Measurements from ENCODE around the gene ICA1L. TPM values are rescaled to one million over a fixed set of nuclear protein-coding genes. Genes with fewer than 3 reads are reported as not detected.

ICA1L gene
- polyA plus RNA-seq, 1 experiment: 2.4 TPM

DNA sequence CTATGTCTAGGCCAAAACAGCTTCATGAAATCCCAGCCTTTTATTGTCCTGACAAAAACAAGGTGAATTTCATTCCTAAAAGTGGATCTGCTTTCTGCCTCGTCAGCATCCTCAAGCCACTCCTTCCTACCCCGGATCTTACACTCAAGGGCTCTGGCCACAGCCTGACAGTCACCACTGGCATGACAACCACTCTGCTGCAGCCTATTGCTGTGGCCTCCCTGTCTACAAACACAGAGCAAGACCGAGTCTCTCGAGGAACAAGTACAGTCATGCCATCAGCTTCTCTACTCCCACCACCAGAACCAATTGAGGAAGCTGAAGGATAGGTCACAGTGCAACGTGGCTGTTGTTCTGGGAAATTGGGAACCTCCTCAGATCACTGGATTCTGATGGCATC, 106.1 kb downstream of the ICA1L start:
- ChIA-PET CTCF (no interaction called here), POLR2A (no interaction called here)
- Histone ChIP-seq H3K4me3 (ENCODE audit: low read depth, low read length) (no peak overlapping the region), H3K27me3 (ENCODE audit: control insufficient read depth, insufficient read depth, low read length) (no peaks in the 10 kb centered on the region), H3K36me3 (ENCODE audit: control insufficient read depth, insufficient read depth, low read length) (no peaks in the 10 kb centered on the region)
- no peak for TF ChIP-seq CTCF (IDR thresholded peaks at IDR 0.05; ENCODE audit: insufficient read depth, low read depth, low read length)
- no peak for DNase-seq (ENCODE audit: low read depth)

DNA sequence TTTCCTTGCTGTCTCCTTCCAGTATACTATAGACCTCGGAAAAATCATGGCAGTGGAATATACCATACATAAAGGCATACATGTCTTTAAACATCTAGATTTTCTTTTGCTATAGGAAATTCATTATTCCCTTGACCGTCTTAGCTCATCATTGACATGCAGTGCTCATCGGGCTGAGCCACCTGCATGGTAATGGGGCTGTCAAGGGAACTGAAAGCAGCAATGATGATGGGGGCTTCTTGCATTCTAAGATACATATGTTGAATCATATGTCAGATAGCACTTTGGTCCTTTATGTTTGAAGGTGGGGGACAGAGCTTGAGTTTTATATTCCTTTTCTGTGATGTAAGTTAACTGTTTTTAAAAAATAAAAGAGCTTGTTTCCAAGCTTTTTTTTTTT, 106.6 kb downstream of the ICA1L start:
- CTCF ChIA-PET: no interaction called here
- no peak overlapping the region for H3K4me3 ChIP-seq (ENCODE audit: low read depth, low read length)
- no peaks in the 10 kb centered on the region for H3K27me3 ChIP-seq (ENCODE audit: control insufficient read depth, insufficient read depth, low read length)
- no peak for TF ChIP-seq CTCF (IDR thresholded peaks at IDR 0.05; ENCODE audit: insufficient read depth, low read depth, low read length)
- no peak for DNase-seq (ENCODE audit: low read depth)
- POLR2A ChIA-PET: no interaction called here
- H3K36me3 ChIP-seq (ENCODE audit: control insufficient read depth, insufficient read depth, low read length): no peaks in the 10 kb centered on the region

GRCh38 chr2:202763916-202764315, 107.7 kb downstream of the ICA1L start:
- Histone ChIP-seq H3K27me3 (ENCODE audit: control insufficient read depth, insufficient read depth, low read length) (no peaks in the 10 kb centered on the region), H3K36me3 (ENCODE audit: control insufficient read depth, insufficient read depth, low read length) (no peaks in the 10 kb centered on the region), H3K4me3 (ENCODE audit: low read depth, low read length) (no peak overlapping the region)
- TF ChIP-seq CTCF (IDR thresholded peaks at IDR 0.05; ENCODE audit: insufficient read depth, low read depth, low read length): no peak
- CTCF ChIA-PET: no interaction called here
- POLR2A ChIA-PET: no interaction called here
- DNase-seq (ENCODE audit: low read depth): no peak

GRCh38 chr2:202762556-202762955, 109.0 kb downstream of the ICA1L start:
- no peak for DNase-seq (ENCODE audit: low read depth)
- Histone ChIP-seq H3K36me3 (ENCODE audit: control insufficient read depth, insufficient read depth, low read length) (no peaks in the 10 kb centered on the region), H3K4me3 (ENCODE audit: low read depth, low read length) (no peak overlapping the region), H3K27me3 (ENCODE audit: control insufficient read depth, insufficient read depth, low read length) (no peaks in the 10 kb centered on the region)
- POLR2A ChIA-PET: no interaction called here
- CTCF ChIA-PET: interaction anchor here (0.6 kb wide), 1 partner anchor 113 kb away, joined by 3 read pairs; no protein-coding TSS in a partner anchor
- no peak for TF ChIP-seq CTCF (IDR thresholded peaks at IDR 0.05; ENCODE audit: insufficient read depth, low read depth, low read length)

GRCh38 chr2:202760848-202761247, 110.7 kb downstream of the ICA1L start:
- Histone ChIP-seq H3K27me3 (ENCODE audit: control insufficient read depth, insufficient read depth, low read length) (no peaks in the 10 kb centered on the region), H3K4me3 (ENCODE audit: low read depth, low read length) (no peak overlapping the region), H3K36me3 (ENCODE audit: control insufficient read depth, insufficient read depth, low read length) (no peaks in the 10 kb centered on the region)
- no peak for DNase-seq (ENCODE audit: low read depth)
- CTCF ChIA-PET: no interaction called here
- POLR2A ChIA-PET: no interaction called here
- no peak for TF ChIP-seq CTCF (IDR thresholded peaks at IDR 0.05; ENCODE audit: insufficient read depth, low read depth, low read length)
